ENCODE data around the gene TEN1. TPM values are rescaled to one million over a fixed set of nuclear protein-coding genes. Genes with fewer than 3 reads are reported as not detected.

TEN1 gene
- total and polyA plus RNA-seq, 10 donors = 6.0 to 38.7 (median 17.0) TPM

DNA sequence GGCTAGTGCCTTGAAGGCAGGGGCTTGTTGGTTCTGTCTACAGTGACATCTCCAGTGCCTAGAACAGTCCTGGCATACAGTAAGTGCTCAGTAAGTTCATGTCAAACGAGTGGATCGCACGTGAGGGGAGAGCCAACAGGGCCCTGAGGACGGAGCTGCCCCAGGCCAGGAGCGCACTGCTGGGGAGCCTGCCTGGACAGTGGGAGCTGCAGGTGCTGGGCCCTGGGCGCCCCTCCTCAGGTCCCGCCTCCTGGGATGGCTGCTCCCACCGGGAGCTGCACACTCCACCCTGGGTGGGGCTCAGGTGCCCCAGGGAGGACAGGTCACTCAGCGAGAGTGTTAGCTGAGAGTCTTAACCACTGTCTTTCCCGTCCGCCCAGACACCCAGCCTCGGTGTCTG lies 46.3 kb downstream of the TEN1 start:
- peaks cover 0 to 30% (median 0%) of the 10 kb centered on the region in 7 donors for H3K27me3 ChIP-seq (replicated peaks in 1 of 7)
- no peak overlapping the region for H3K4me3 ChIP-seq
- 82 to 95% (median 91%) methylated on average over 7 to 12 of the region's 12 CpGs for WGBS, 5 donors
- no peak for DNase-seq
- H3K4me1 ChIP-seq = peaks cover 10 to 21% (median 16%) of the 10 kb centered on the region in 6 donors
- intact Hi-C loops (cut with DNase I; ENCODE audit: low total_unique reads) = no loop called here
- no peaks in the 10 kb centered on the region for H3K9me3 ChIP-seq
- TF ChIP-seq POLR2A (IDR thresholded peaks at IDR 0.05) (no peak), POLR2AphosphoS5 (IDR thresholded peaks at IDR 0.05) (no peak)
- TF ChIP-seq, protein P1, sequence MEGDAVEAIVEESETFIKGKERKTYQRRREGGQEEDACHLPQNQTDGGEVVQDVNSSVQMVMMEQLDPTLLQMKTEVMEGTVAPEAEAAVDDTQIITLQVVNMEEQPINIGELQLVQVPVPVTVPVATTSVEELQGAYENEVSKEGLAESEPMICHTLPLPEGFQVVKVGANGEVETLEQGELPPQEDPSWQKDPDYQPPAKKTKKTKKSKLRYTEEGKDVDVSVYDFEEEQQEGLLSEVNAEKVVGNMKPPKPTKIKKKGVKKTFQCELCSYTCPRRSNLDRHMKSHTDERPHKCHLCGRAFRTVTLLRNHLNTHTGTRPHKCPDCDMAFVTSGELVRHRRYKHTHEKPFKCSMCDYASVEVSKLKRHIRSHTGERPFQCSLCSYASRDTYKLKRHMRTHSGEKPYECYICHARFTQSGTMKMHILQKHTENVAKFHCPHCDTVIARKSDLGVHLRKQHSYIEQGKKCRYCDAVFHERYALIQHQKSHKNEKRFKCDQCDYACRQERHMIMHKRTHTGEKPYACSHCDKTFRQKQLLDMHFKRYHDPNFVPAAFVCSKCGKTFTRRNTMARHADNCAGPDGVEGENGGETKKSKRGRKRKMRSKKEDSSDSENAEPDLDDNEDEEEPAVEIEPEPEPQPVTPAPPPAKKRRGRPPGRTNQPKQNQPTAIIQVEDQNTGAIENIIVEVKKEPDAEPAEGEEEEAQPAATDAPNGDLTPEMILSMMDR (IDR thresholded peaks at IDR 0.05 in 8 of 11, conservative IDR thresholded peaks at IDR 0.05 in 3 of 11) = no peak
- H3K36me3 ChIP-seq = no peaks in the 10 kb centered on the region
- H3K27ac ChIP-seq = no peak overlapping the region

DNA sequence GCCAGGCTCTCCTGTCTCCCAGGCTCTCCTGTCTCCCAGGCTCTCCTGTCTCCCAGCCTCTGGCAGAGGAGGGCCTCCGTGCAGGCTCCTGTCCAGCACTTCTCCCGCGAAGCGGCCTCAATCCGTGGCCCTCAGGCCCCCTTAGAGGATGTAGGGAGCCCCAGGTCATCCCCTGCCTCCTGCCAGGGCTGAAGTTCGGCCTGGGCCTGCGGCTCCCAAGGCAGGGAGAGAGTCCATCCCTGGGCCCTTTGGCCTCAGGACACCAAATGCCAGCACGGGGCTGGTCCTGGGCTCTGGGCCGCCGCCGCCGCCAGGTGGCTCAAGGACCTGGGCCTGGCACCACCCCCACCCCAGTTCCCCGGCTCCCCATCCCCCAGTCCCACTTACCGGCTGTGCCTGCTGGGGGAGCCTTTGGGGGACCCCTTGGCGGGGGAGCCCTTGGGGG lies 47.7 kb downstream of the TEN1 start:
- intact Hi-C loops (cut with DNase I; ENCODE audit: low total_unique reads) = no loop called here
- H3K27ac ChIP-seq = no peak overlapping the region
- peaks cover 0 to 21% (median 0%) of the 10 kb centered on the region in 7 donors for H3K27me3 ChIP-seq (replicated peaks in 1 of 7)
- TF ChIP-seq POLR2A (IDR thresholded peaks at IDR 0.05) = no peak
- TF ChIP-seq, protein P1 (IDR thresholded peaks at IDR 0.05 in 8 of 11, conservative IDR thresholded peaks at IDR 0.05 in 3 of 11) = no peak
- no peak for TF ChIP-seq POLR2AphosphoS5 (IDR thresholded peaks at IDR 0.05)
- DNase-seq = no peak
- H3K4me3 ChIP-seq = no peak overlapping the region
- peaks cover 12 to 25% (median 17%) of the 10 kb centered on the region in 6 donors for H3K4me1 ChIP-seq
- H3K9me3 ChIP-seq = no peaks in the 10 kb centered on the region
- no peaks in the 10 kb centered on the region for H3K36me3 ChIP-seq
- WGBS, 5 donors = 69 to 92% (median 88%) methylated on average over 6 to 15 of the region's 15 CpGs

DNA sequence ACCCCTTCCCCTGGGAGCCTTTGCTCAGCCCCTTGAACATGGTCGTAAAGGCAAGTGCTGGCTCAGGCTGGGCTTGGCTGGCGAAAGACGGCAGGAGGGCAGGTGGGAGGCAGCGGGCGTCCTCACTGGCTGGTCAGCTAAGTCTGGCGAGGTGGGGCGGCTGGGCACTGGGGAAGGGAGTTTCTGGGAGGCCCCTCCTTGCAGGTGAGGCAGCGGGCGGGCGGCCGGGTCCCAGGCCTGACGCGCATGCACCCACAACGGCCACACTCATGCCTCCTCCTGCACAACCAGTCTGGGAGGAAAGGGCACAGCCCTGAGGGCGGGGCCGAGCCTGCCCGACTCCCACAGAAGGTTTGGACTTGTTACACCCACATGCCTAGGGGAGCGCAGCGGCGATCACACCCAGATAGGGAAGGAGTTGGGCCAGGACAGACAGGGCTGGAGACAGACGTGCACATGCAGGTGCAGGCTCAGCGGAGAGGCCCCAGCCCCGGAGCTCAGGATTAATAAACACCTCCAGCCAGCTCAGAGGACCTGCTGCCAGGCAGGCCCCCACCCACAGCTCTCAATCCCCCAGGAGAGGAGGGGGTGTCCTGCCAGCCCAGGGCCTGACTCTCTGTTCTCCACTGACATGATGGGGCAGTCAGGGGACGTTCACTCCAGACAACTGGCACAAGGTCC lies 48.3 kb downstream of the TEN1 start, which contains the start of gene EVPL:
TSS of gene EVPL (minus strand) at position 148 of the 681 bp plus-strand sequence. CDS start at position 40, 108 bp downstream.
- intact Hi-C loops (cut with DNase I; ENCODE audit: low total_unique reads) = no loop called here
- DNase-seq = no peak
- Histone ChIP-seq H3K4me1 (peaks cover 12 to 25% (median 17%) of the 10 kb centered on the region in 6 donors), H3K27me3 (replicated peaks in 1 of 7) (peaks cover 0 to 21% (median 0%) of the 10 kb centered on the region in 7 donors), H3K27ac (no peak within 1 kb of the TSS), H3K4me3 (no peak within 1 kb of the TSS), H3K36me3 (no peaks in the 10 kb centered on the region), H3K9me3 (no peaks in the 10 kb centered on the region)
- TF ChIP-seq POLR2AphosphoS5 (IDR thresholded peaks at IDR 0.05) (no peak), POLR2A (IDR thresholded peaks at IDR 0.05) (no peak)
- TF ChIP-seq, protein P1 (IDR thresholded peaks at IDR 0.05 in 8 of 11, conservative IDR thresholded peaks at IDR 0.05 in 3 of 11) = no peak
- 65 to 93% (median 78%) methylated on average over 17 to 24 of the region's 24 CpGs for WGBS, 5 donors

DNA sequence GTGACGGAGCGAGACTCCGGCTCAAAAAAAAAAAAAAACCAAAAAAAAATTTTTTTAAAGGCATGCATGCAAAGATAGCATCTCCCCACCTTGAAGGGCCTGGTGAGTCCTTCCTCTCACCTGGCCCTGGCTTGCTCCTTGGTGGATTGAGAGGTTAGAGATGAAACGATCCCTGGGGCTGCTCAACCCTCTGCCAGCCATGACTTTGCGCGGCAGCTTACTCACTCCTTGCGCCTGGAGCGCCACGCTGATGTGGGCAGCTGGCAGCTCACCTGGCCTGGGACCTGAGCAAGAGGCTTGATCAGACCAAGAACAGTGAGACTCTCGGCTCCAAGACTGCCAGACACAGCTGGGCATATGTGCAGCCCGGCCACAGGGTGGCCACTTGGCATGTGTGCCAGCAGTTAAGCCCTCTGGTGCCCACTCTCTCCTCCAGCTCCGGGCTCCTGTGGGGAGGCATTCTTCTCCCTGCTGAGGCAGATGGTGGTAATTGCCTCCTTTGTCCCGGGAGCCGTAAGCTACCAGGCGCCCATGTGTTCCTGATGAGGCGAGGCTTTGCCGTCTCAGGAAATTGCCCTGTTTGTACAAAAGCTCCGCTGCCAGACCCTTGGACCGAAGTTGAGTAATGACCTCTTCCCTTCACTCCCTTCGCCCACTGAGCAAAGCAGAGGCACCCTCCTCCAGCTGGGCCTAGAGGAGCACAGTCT lies 53.2 kb downstream of the TEN1 start:
- DNase-seq = no peak
- TF ChIP-seq, protein P1 (IDR thresholded peaks at IDR 0.05 in 8 of 11, conservative IDR thresholded peaks at IDR 0.05 in 3 of 11) = no peak
- TF ChIP-seq POLR2AphosphoS5 (IDR thresholded peaks at IDR 0.05) (no peak), POLR2A (IDR thresholded peaks at IDR 0.05) (no peak)
- H3K27me3 ChIP-seq (replicated peaks in 1 of 7) = peaks cover 0 to 13% (median 0%) of the 10 kb centered on the region in 7 donors
- intact Hi-C loops (cut with DNase I; ENCODE audit: low total_unique reads) = no loop called here
- H3K9me3 ChIP-seq = no peaks in the 10 kb centered on the region
- peaks cover 12 to 25% (median 17%) of the 10 kb centered on the region in 6 donors for H3K4me1 ChIP-seq
- WGBS, 5 donors = 78 to 88% (median 86%) methylated on average over 18 to 20 of the region's 20 CpGs
- no peak overlapping the region for H3K4me3 ChIP-seq
- no peak overlapping the region for H3K27ac ChIP-seq
- H3K36me3 ChIP-seq = peaks cover 0 to 9% (median 0%) of the 10 kb centered on the region in 6 donors
